ENCODE data around the gene TMEM144.

DNA sequence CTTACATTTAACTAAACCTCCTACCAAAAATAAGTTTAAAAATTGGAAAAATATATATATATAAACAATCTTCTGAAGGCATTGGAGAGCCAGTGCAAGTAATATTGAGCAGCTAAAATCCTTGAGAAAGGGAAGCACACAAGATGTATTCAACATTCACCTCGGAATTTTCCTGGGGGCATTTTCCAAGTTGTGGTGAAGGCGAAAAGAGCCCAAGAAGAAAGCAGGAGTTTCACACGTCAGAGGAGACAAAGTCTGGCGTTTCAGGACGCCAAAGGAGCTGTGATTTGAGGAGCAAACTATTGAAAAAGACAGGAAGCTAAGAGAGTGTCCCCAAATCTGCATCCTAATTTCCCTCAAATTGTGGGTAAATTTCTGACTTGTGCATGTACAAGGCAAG, 28.4 kb upstream of the TMEM144 start:
- TF ChIP-seq ZNF704 (tag by site-specific recombination; IDR thresholded peaks at IDR 0.05) (no peak), ZNF311 (tag by site-specific recombination; IDR thresholded peaks at IDR 0.05; ENCODE audit: borderline replicate concordance) (no peak), ZNF140 (tag by site-specific recombination; IDR thresholded peaks at IDR 0.05) (no peak), ZNF174 (tag by site-specific recombination; IDR thresholded peaks at IDR 0.05) (no peak), YY1 (tag by site-specific recombination; IDR thresholded peaks at IDR 0.05) (no peak), CTCF (tag by site-specific recombination; IDR thresholded peaks at IDR 0.05) (no peak), HOXA7 (CRISPR knock-in tag; IDR thresholded peaks at IDR 0.05; ENCODE audit: borderline replicate concordance) (no peak), OVOL3 (tag by site-specific recombination; IDR thresholded peaks at IDR 0.05) (no peak)
- TF ChIP-seq, protein P1, sequence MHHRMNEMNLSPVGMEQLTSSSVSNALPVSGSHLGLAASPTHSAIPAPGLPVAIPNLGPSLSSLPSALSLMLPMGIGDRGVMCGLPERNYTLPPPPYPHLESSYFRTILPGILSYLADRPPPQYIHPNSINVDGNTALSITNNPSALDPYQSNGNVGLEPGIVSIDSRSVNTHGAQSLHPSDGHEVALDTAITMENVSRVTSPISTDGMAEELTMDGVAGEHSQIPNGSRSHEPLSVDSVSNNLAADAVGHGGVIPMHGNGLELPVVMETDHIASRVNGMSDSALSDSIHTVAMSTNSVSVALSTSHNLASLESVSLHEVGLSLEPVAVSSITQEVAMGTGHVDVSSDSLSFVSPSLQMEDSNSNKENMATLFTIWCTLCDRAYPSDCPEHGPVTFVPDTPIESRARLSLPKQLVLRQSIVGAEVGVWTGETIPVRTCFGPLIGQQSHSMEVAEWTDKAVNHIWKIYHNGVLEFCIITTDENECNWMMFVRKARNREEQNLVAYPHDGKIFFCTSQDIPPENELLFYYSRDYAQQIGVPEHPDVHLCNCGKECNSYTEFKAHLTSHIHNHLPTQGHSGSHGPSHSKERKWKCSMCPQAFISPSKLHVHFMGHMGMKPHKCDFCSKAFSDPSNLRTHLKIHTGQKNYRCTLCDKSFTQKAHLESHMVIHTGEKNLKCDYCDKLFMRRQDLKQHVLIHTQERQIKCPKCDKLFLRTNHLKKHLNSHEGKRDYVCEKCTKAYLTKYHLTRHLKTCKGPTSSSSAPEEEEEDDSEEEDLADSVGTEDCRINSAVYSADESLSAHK (tag by site-specific recombination; IDR thresholded peaks at IDR 0.05) = no peak
- TF ChIP-seq, protein P2, sequence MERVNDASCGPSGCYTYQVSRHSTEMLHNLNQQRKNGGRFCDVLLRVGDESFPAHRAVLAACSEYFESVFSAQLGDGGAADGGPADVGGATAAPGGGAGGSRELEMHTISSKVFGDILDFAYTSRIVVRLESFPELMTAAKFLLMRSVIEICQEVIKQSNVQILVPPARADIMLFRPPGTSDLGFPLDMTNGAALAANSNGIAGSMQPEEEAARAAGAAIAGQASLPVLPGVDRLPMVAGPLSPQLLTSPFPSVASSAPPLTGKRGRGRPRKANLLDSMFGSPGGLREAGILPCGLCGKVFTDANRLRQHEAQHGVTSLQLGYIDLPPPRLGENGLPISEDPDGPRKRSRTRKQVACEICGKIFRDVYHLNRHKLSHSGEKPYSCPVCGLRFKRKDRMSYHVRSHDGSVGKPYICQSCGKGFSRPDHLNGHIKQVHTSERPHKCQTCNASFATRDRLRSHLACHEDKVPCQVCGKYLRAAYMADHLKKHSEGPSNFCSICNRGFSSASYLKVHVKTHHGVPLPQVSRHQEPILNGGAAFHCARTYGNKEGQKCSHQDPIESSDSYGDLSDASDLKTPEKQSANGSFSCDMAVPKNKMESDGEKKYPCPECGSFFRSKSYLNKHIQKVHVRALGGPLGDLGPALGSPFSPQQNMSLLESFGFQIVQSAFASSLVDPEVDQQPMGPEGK (tag by site-specific recombination; IDR thresholded peaks at IDR 0.05) = no peak
